PC-3 (cell line): Measurements from ENCODE around the gene PLEKHN1.

Experiments used
- CTCF ChIP-seq: fragments of 300-600 bp; sonication (generic); conservative IDR thresholded peaks from 2 replicates; pipeline ENCODE4 v1.5.1; 2017; ENCODE audit warnings: antibody characterized with exemption, low read depth, mild to moderate bottlenecking, low read length
- EZH2 ChIP-seq: fragments of 300-600 bp; sonication (generic); IDR thresholded peaks from one replicate; pipeline ENCODE4 v1.6.1; 2017; ENCODE audit warnings: antibody characterized with exemption, mild to moderate bottlenecking, low read length; ENCODE audit not compliant: unreplicated experiment
- EZH2phosphoT487 ChIP-seq: fragments of 300-600 bp; sonication (generic); IDR thresholded peaks from 2 replicates; pipeline ENCODE4 v1.6.1; 2018; ENCODE audit warnings: mild to moderate bottlenecking, antibody characterized with exemption, low read length, borderline replicate concordance

- no peak for TF ChIP-seq CTCF
- TF ChIP-seq EZH2 = no peak
- TF ChIP-seq EZH2phosphoT487 = no peak
Measured at GRCh38 chr1:937521-937920, 28.8 kb upstream of the PLEKHN1 start.
